Fibroblast of peridontal ligament (primary cell): ENCODE data around the gene NDNF.

Source experiments
- DNase-seq: peaks from one replicate; pipeline ENCODE4 v3.0.0-alpha.2; 2010; ENCODE audit errors: extremely low read depth

NDNF gene

GRCh38 chr4:121072224-121073003 is at the start of gene NDNF:
Gene NDNF, minus strand, starts transcription at chr4:121072535. Its CDS starts 26,698 bp downstream, at chr4:121045837.
- DNase-seq, result no peak

- no peak for DNase-seq
Observed at GRCh38 chr4:121119715-121120114, 47.4 kb upstream of the NDNF start.

- no peak for DNase-seq
Observed at GRCh38 chr4:121118344-121118743, 46.0 kb upstream of the NDNF start.

- no peak for DNase-seq
Observed at GRCh38 chr4:121114756-121115155, 42.4 kb upstream of the NDNF start.

- no peak for DNase-seq
Observed at GRCh38 chr4:121112530-121112929, 40.2 kb upstream of the NDNF start.

GRCh38 chr4:121108557-121108956 is 36.2 kb upstream of the NDNF start:
- DNase-seq, result no peak

GRCh38 chr4:121107507-121107906 is 35.2 kb upstream of the NDNF start:
- DNase-seq, result no peak

- no peak for DNase-seq
Observed at GRCh38 chr4:121100093-121100775, 27.9 kb upstream of the NDNF start.

GRCh38 chr4:121098266-121098665 is 25.9 kb upstream of the NDNF start:
- no peak for DNase-seq

- DNase-seq, result peak; percentile 79
Observed at GRCh38 chr4:121096629-121097028, 24.3 kb upstream of the NDNF start.

GRCh38 chr4:121096191-121096590 is 23.9 kb upstream of the NDNF start:
- no peak for DNase-seq

- no peak for DNase-seq
Observed at GRCh38 chr4:121094297-121094966, 22.1 kb upstream of the NDNF start.

- DNase-seq, result no peak
Observed at GRCh38 chr4:121093261-121093660, 20.9 kb upstream of the NDNF start.

GRCh38 chr4:121091941-121092340 is 19.6 kb upstream of the NDNF start:
- no peak for DNase-seq

- no peak for DNase-seq
Observed at GRCh38 chr4:121088867-121089266, 16.5 kb upstream of the NDNF start.

- DNase-seq, result no peak
Observed at GRCh38 chr4:121079376-121079775, 7.0 kb upstream of the NDNF start.

GRCh38 chr4:121077496-121077895 is 5.2 kb upstream of the NDNF start:
- DNase-seq, result no peak

GRCh38 chr4:121076416-121076815 is 4.1 kb upstream of the NDNF start:
- no peak for DNase-seq

- no peak for DNase-seq
Observed at GRCh38 chr4:121073672-121074381, 1.5 kb upstream of the NDNF start.

- DNase-seq, result no peak
Observed at GRCh38 chr4:121073004-121073435, 685 bp upstream of the NDNF start.

GRCh38 chr4:121071640-121072223 is 603 bp downstream of the NDNF start:
- DNase-seq, result no peak
